Mucosa of descending colon (tissue), 3 donors: ENCODE data around the gene LONRF2. TPM values are rescaled to one million over a fixed set of nuclear protein-coding genes. Genes with fewer than 3 reads are reported as not detected.
A peak's percentile ranks its signal among the peaks of the same experiment; 100 is the strongest.
"Not testable (repeated sequence)": the region's sequence is repeated elsewhere in the genome, so short reads cannot be mapped to it uniquely, and the experiment has no call there.

Experiments used
- ATAC-seq: fragments of 200-7000 bp; cut with Tn5 transposase; one replicate; pipeline ENCODE4 v1.9.1; 2020; ENCODE audit warnings: mild to moderate bottlenecking, moderate library complexity
- DNase-seq, 3 donors: peaks; one replicate each; pipeline ENCODE4 v3.0.0-alpha.2; 2020
- H3K36me3 ChIP-seq: fragments of 200-600 bp; one replicate; pipeline ENCODE4 v1.8.0; 2021; ENCODE audit warnings: low read depth, mild to moderate bottlenecking
- H3K4me1 ChIP-seq: fragments of 200-600 bp; one replicate; pipeline ENCODE4 v1.8.0; 2021; ENCODE audit warnings: low read depth, mild to moderate bottlenecking
- H3K4me3 ChIP-seq: fragments of 200-600 bp; one replicate; pipeline ENCODE4 v1.8.0; 2021; ENCODE audit warnings: mild to moderate bottlenecking
- H3K9me3 ChIP-seq: fragments of 200-600 bp; one replicate; pipeline ENCODE4 v1.8.0; 2021; ENCODE audit warnings: mild to moderate bottlenecking
- CTCF ChIP-seq: fragments of 200-600 bp; IDR thresholded peaks from one replicate; pipeline ENCODE4 v1.8.0; 2022; ENCODE audit warnings: antibody characterized with exemption, mild to moderate bottlenecking
- intact Hi-C, 2 donors: fragments of 100-400 bp; cut with DNase I in 1 of 2; cut with micrococcal nuclease in 1 of 2; formaldehyde crosslinking; loops; one replicate each; pipeline versions ENCODE4 v1.11.0 to v1.11.1; 2022; cut with DNase I, micrococcal nuclease
- total RNA-seq, 3 donors: library from RNA; stranded (reverse); fragmentation: NEBNext Ultra II Directional in 2 of 3; extraction: Animal tissue kit (Norgen Biotek cat#: 25700) in 2 of 3; gene quantifications; one replicate each; pipeline versions ENCODE4 v1.2.1 to v1.2.4, GENCODE V29; 2021 to 2023
- donor health status: DM: no; HTN: no; CAD: no; lungs with moderate emphysema.
- donor health status: DM: no; HTN: no; CAD: no.
- donor health status: DM: no; HTN: yes; CAD: no.

Gene LONRF2
- total RNA-seq, 3 donors from 2014 or later = 0.41 to 19.9 (median 0.67) TPM

DNA sequence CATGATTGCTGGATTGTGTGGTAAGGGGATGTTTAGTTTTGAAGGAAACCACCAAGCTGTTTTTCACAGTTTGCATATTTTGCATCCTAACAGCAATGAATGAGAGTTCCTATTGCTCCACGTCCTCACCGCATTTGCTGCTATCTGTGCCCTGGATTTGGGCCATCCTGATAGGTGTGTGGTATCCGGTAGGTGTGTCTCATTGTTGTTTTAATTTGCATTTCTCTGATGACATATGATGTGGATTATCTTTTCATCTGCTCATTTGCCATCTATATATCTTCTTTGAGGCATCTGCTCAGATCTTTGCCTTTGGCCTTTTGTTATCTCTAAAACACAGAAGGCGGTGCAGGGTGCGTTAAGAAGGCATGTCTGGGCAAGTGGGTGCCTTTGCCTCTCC is 73.3 kb downstream of the LONRF2 start:
- no peaks in the 10 kb centered on the region for H3K36me3 ChIP-seq
- TF ChIP-seq CTCF = no peak
- H3K4me3 ChIP-seq = no peak overlapping the region
- intact Hi-C loops = loop anchor here (5.0 to 10.0 kb wide), 2 partner anchors 687 to 694 kb away; no protein-coding TSS in a partner anchor
- no peak for ATAC-seq
- H3K4me1 ChIP-seq = no peaks in the 10 kb centered on the region
- no peak for DNase-seq
- H3K9me3 ChIP-seq = no peaks in the 10 kb centered on the region

- intact Hi-C loops = loop anchor here (5.0 to 10.0 kb wide), 2 partner anchors 686 to 694 kb away; no protein-coding TSS in a partner anchor
- H3K4me1 ChIP-seq, DNase-seq, H3K4me3 ChIP-seq, H3K9me3 ChIP-seq, H3K36me3 ChIP-seq, ATAC-seq: not testable (repeated sequence)
Measured at GRCh38 chr2:100248556-100248955, 73.7 kb downstream of the LONRF2 start.

- ATAC-seq (no peak), DNase-seq (no peak)
- no peak overlapping the region for H3K4me3 ChIP-seq
- H3K9me3 ChIP-seq = no peaks in the 10 kb centered on the region
- intact Hi-C loops = loop anchor here (5.0 to 10.0 kb wide), 2 partner anchors 686 to 693 kb away; no protein-coding TSS in a partner anchor
- no peaks in the 10 kb centered on the region for H3K4me1 ChIP-seq
- no peaks in the 10 kb centered on the region for H3K36me3 ChIP-seq
- no peak for TF ChIP-seq CTCF
Measured at GRCh38 chr2:100248044-100248330, 74.3 kb downstream of the LONRF2 start.

DNA sequence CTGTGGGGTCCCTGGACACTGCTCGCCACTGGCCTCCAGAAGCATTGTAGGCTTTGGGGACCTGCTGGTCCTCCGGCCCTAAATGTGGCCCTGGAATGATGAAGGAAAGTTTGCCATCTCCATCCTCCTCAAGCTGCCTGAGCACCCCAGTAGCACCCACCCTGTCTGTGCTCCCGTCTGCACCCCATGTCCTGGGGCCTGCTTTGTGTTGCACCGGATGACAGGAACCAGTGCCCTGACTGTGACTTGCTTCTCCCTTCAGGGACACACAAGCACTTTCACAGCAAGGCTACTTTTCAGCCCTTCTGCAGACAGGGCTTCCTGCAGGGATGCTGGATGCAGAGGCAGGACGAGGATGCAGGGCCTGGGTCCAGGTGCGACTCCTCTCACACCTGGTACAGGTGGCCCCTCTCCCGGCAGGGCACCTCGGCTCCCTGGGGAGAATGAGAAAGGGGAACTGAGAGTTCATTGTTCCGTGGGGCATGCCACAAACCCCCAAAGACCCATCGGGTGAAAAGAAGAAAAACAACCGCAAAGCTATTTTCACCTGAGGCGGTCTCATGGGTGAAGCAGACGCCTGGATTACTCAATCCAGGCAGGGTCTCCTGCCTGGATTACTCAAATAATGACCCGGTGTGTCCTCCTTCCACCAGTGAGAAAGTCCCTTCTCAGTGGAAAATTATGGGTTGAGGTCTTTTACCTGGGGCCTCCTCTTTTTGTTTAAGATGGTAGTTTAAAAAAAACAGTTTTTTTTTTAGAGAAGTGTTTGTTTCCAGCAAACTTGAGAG is 74.9 kb downstream of the LONRF2 start:
- intact Hi-C loops = loop anchor here (5.0 to 10.0 kb wide), 2 partner anchors 685 to 693 kb away; no protein-coding TSS in a partner anchor
- no peaks in the 10 kb centered on the region for H3K36me3 ChIP-seq
- no peak for TF ChIP-seq CTCF
- H3K4me1 ChIP-seq = no peaks in the 10 kb centered on the region
- ATAC-seq (peak; percentile 59), DNase-seq (peak in 1 of 3 donors; percentile 64)
- no peaks in the 10 kb centered on the region for H3K9me3 ChIP-seq
- no peak overlapping the region for H3K4me3 ChIP-seq

GRCh38 chr2:100246163-100247145 is 75.8 kb downstream of the LONRF2 start:
- Histone ChIP-seq H3K36me3 (no peaks in the 10 kb centered on the region), H3K9me3 (no peaks in the 10 kb centered on the region), H3K4me1 (no peaks in the 10 kb centered on the region), H3K4me3 (no peak overlapping the region)
- intact Hi-C loops = loop anchor here (5.0 to 10.0 kb wide), 2 partner anchors 684 to 692 kb away; no protein-coding TSS in a partner anchor
- TF ChIP-seq CTCF = no peak
- ATAC-seq (peak; percentile 23), DNase-seq (peak in 1 of 3 donors; percentile 32)
